HG03521 (cell line): ENCODE data around the gene STOML1.

Source experiments
- ATAC-seq: cut with Tn5 transposase; IDR thresholded peaks from one replicate; pipeline ENCODE4 v1.9.1; 2021; ENCODE audit warnings: mild to moderate bottlenecking, moderate library complexity; ENCODE audit not compliant: unreplicated experiment

Gene STOML1

GRCh38 chr15:73934281-73934680 lies 57.8 kb downstream of the STOML1 start:
- ATAC-seq: no peak

DNA sequence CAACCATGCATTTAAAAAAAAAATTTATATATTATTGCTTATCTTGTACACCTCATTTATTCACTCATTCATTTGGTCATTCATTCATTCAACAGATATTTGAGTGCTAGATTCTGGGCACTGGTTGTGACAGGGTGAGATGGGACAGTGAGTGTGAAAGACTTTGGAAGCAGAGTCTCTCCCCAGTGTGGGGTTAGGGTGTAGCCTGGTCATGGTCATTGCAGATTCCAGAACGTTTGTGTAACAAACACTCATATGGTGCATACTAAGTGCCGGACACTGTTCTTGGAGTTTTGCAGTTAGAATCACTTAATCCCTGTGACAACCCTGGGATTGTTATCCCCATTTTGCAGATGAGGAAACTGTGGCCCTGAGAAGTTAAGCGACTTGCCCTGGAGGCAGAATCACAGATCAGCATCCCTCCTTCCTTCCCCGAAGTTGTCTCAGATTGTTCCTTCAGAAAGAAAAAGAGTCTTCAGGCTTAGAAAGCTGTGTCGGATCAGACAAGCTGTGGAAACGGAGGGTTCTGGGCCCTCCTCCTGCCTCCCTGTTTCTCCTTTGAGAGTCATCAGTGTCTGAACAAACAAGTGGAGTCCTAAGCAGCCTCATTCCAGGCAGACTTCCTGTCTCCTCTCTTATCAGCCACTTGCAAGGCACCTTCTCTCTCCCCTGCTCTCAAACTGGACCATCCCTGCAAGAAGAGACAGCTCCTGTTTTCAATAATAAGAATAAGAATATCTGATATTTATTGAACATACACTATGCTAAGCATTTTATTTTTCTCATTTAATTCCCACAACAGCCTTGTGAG lies 59.5 kb downstream of the STOML1 start:
- ATAC-seq: no peak

DNA sequence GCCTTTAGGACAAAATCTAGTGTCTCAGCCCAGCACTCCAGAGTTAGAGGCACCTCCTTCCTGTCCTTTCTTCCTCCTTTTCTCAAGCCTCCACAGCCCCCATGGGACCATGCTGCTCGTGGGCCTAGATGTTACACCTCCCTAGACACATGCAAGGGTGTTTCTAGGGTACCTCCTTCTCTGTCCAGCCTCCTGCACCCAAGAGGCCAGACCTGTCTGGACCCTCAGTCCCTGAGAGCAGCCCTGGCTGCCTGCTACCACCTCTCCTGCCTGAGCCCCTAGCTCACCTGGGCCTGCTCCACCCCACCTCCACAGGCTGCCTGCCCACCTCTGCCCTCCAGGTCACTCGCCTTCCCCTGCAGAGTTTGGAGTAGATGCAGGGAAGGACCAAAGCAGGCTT lies 60.7 kb downstream of the STOML1 start:
- ATAC-seq: no peak

- no peak for ATAC-seq
Measured at GRCh38 chr15:73930790-73931281, 61.3 kb downstream of the STOML1 start.

- no peak for ATAC-seq
Measured at GRCh38 chr15:73930371-73930770, 61.7 kb downstream of the STOML1 start.

GRCh38 chr15:73928971-73929627 lies 63.0 kb downstream of the STOML1 start:
- ATAC-seq: no peak
